Endothelial cell of umbilical vein (primary cell): ENCODE measurements around the gene PNKP. TPM values are rescaled to one million over a fixed set of nuclear protein-coding genes. Genes with fewer than 3 reads are reported as not detected.

Source experiments
- BruUV-seq: library from RNA; stranded (reverse); fragments of 400-500 nt; replicated peaks from 2 replicates; lab custom pipeline; 2021; lab: Mats Ljungman, UMichigan
- CTCF ChIA-PET: fragments of 300-600, 350-600 bp; sonication (Branson Sonifier 250); formaldehyde crosslinking; loops from one replicate; lab custom pipeline; 2021; ENCODE audit warnings: antibody characterized with exemption, inconsistent platforms; lab: Charles Lee
- POLR2A ChIA-PET: fragments of 300-600, 350-600 bp; sonication (Branson Sonifier 250); formaldehyde crosslinking; loops from one replicate; lab custom pipeline; 2021; ENCODE audit warnings: antibody characterized with exemption, inconsistent platforms; lab: Charles Lee
- DNase-seq: peaks from one replicate; pipeline ENCODE4 v3.0.0-alpha.2; 2011; ENCODE audit warnings: low read depth, low spot score
- FAIRE-seq: peaks from 2 replicates; lab custom pipeline; 2011; peaks lifted over from hg19 to GRCh38; lab: Jason Lieb, UNC
- H2AFZ ChIP-seq: 2 replicates; pipeline ENCODE4 v1.6.0; 2012; ENCODE audit warnings: low read depth, low read length, control low read depth, inconsistent platforms
- H3K27ac ChIP-seq: 2 replicates; pipeline ENCODE4 v1.5.1; 2011; ENCODE audit warnings: low read depth, mild to moderate bottlenecking, control low read depth, low read length, moderate library complexity; ENCODE audit not compliant: insufficient read depth
- H3K27me3 ChIP-seq, 2 experiments: 2 replicates each; pipeline versions ENCODE4 v1.6.0 to v1.6.1; 2011; ENCODE audit warnings: low read length in 2 of 2, mixed read lengths in 1 of 2; ENCODE audit not compliant: control insufficient read depth in 2 of 2, insufficient read depth in 2 of 2
- H3K36me3 ChIP-seq, 2 experiments: 2 replicates in 1 of 2; 3 replicates in 1 of 2; pipeline ENCODE4 v1.5.1; 2011; ENCODE audit warnings: low read length in 2 of 2, mild to moderate bottlenecking in 1 of 2, moderate library complexity in 1 of 2; ENCODE audit not compliant: control insufficient read depth in 2 of 2, insufficient read depth in 2 of 2; ENCODE audit errors: extremely low read depth in 1 of 2
- H3K4me1 ChIP-seq: 3 replicates; pipeline ENCODE4 v1.5.1; 2011; ENCODE audit warnings: mild to moderate bottlenecking, low read length; ENCODE audit not compliant: control insufficient read depth, insufficient read depth; ENCODE audit errors: extremely low read depth
- H3K4me2 ChIP-seq: 2 replicates; pipeline ENCODE4 v1.6.1; 2011; ENCODE audit warnings: low read length, control low read depth, mixed read lengths; ENCODE audit not compliant: insufficient read depth
- H3K4me3 ChIP-seq, 3 experiments: fragments of 200-600 bp in 1 of 3; sonication (generic), shearing (Covaris generic) in 1 of 3; replicated peaks in 1 of 3; 2 replicates each; pipeline ENCODE4 v1.5.1; 2011 to 2016; ENCODE audit warnings: control low read depth in 3 of 3, low read length in 3 of 3, mild to moderate bottlenecking in 2 of 3, inconsistent platforms in 1 of 3, low read depth in 1 of 3, moderate library complexity in 1 of 3; ENCODE audit not compliant: insufficient read depth in 1 of 3
- H3K79me2 ChIP-seq: 2 replicates; pipeline ENCODE4 v1.6.0; 2012; ENCODE audit warnings: low read length, inconsistent platforms; ENCODE audit not compliant: control insufficient read depth, insufficient read depth
- H3K9ac ChIP-seq: replicated peaks from 2 replicates; pipeline ENCODE3; 2011; ENCODE audit warnings: low read length, control low read depth; ENCODE audit not compliant: insufficient read depth; ENCODE audit errors: extremely low read depth
- H3K9me1 ChIP-seq: replicated peaks from 3 replicates; pipeline ENCODE4 v1.6.0; 2011; ENCODE audit warnings: mild to moderate bottlenecking, low read length; ENCODE audit not compliant: control insufficient read depth, insufficient read depth; ENCODE audit errors: extremely low read depth
- H3K9me3 ChIP-seq: replicated peaks from 2 replicates; pipeline ENCODE4 v1.5.1; 2012; ENCODE audit warnings: low read length, inconsistent platforms; ENCODE audit not compliant: control insufficient read depth, insufficient read depth
- H4K20me1 ChIP-seq: replicated peaks from 2 replicates; pipeline ENCODE3; 2011; ENCODE audit warnings: mild to moderate bottlenecking, low read length; ENCODE audit not compliant: control insufficient read depth, insufficient read depth; ENCODE audit errors: extremely low read depth
- CTCF ChIP-seq, 2 donors: IDR thresholded peaks; 1 replicate in 1 of 2; 2 replicates in 1 of 2; pipeline ENCODE4 v1.5.1; 2011; ENCODE audit warnings: low read length in 2 of 2, mild to moderate bottlenecking in 2 of 2, moderate library complexity in 2 of 2, control low read depth in 1 of 2, inconsistent platforms in 1 of 2, low read depth in 1 of 2; ENCODE audit not compliant: insufficient read depth in 1 of 2; ENCODE audit errors: extremely low read depth in 1 of 2
- EZH2 ChIP-seq: IDR thresholded peaks from 2 replicates; pipeline ENCODE4 v1.6.1; 2012; ENCODE audit warnings: borderline replicate concordance, low read depth, mild to moderate bottlenecking, moderate library complexity, low read length, inconsistent platforms; ENCODE audit not compliant: severe bottlenecking
- FOS ChIP-seq: IDR thresholded peaks from 2 replicates; pipeline ENCODE4 v1.6.1; 2011; ENCODE audit warnings: mild to moderate bottlenecking, low read length, moderate library complexity, borderline replicate concordance; ENCODE audit not compliant: insufficient read depth
- GATA2 ChIP-seq: IDR thresholded peaks from 2 replicates; pipeline ENCODE4 v1.7.0; 2011; ENCODE audit warnings: low read depth, mild to moderate bottlenecking, moderate library complexity, mixed read lengths, low read length; ENCODE audit not compliant: insufficient read length, insufficient read depth
- JUN ChIP-seq: IDR thresholded peaks from 2 replicates; pipeline ENCODE4 v1.6.1; 2011; ENCODE audit warnings: borderline replicate concordance, low read depth; ENCODE audit not compliant: insufficient read length, insufficient read depth
- MAX ChIP-seq: IDR thresholded peaks from 2 replicates; pipeline ENCODE4 v1.6.1; 2011; ENCODE audit not compliant: insufficient read depth, insufficient read length
- MYC ChIP-seq: IDR thresholded peaks from one replicate; pipeline ENCODE4 v1.6.1; 2011; ENCODE audit warnings: mild to moderate bottlenecking, low read depth, low read length
- POLR2A ChIP-seq: IDR thresholded peaks from 2 replicates; pipeline ENCODE4 v1.6.1; 2012; ENCODE audit warnings: low read depth, mild to moderate bottlenecking, control low read depth, low read length
- POLR2AphosphoS5 ChIP-seq: IDR thresholded peaks from 2 replicates; pipeline ENCODE4 v1.6.1; 2012; ENCODE audit warnings: low read depth, mild to moderate bottlenecking, control low read depth, low read length, moderate library complexity; ENCODE audit not compliant: insufficient read depth
- dilution Hi-C: fragments of 300-500 bp; cut with MboI; formaldehyde crosslinking; loops from one replicate; pipeline ENCODE4 v1.15.0; 2019; ENCODE audit warnings: low sequenced_read_pairs; ENCODE audit not compliant: extremely low pct_ligation_motif_present
- intact Hi-C: fragments of 100-400 bp; cut with micrococcal nuclease; formaldehyde crosslinking; loops from one replicate; pipeline ENCODE4 v1.10.0; 2022
- polyA plus RNA-seq, 4 experiments: library from polyadenylated mRNA; depleted of rRNA in 3 of 4; stranded (reverse) in 3 of 4; unstranded in 1 of 4; fragments of >200 nt; gene quantifications; 2 replicates each; pipeline versions ENCODE4 v1.2.1 to v1.2.3, GENCODE V29; 2011 to 2012; ENCODE audit warnings: missing spikeins in 1 of 4
- total RNA-seq: library from RNA; stranded (reverse); gene quantifications from 2 replicates; pipeline ENCODE4 v1.2.3, GENCODE V29; 2021

The PNKP gene
- total and polyA plus RNA-seq, 2 donors (not counting 3 experiments of a cell fraction or from before 2014, with no cell fraction given): 39.4 to 112 TPM

GRCh38 chr19:49873834-49874233 lies 6.5 kb upstream of the PNKP start:
- Histone ChIP-seq H3K27me3 (no peaks in the 10 kb centered on the region), H3K27ac (no peak overlapping the region), H3K9me3 (no peaks in the 10 kb centered on the region), H3K36me3 (peaks cover 0 to 9% of the 10 kb centered on the region in 2 experiments), H3K4me2 (no peak overlapping the region), H3K79me2 (peaks cover 18% of the 10 kb centered on the region), H2AFZ (no peak overlapping the region), H3K4me3 (no peak overlapping the region), H4K20me1 (no peaks in the 10 kb centered on the region), H3K9ac (no peak overlapping the region), H3K9me1 (no peaks in the 10 kb centered on the region), H3K4me1 (peaks cover 22% of the 10 kb centered on the region)
- no peak for DNase-seq
- CTCF ChIA-PET: no interaction called here
- FAIRE-seq: no peak
- TF ChIP-seq MYC (no peak), EZH2 (no peak), FOS (no peak), POLR2AphosphoS5 (no peak), MAX (no peak), JUN (no peak), CTCF (IDR thresholded peaks at IDR 0.05; ENCODE audit: extremely low read depth in 1 of 2, insufficient read depth in 1 of 2, low read depth in 1 of 2, low read length in 2 of 2) (no peak), GATA2 (no peak), POLR2A (no peak)
- no TSS peak for BruUV-seq
- POLR2A ChIA-PET: no interaction called here
- intact Hi-C loops (no loop called here), dilution Hi-C loops (no loop called here)
